Cardiac septum (tissue), 1 donor: ENCODE data around the gene TSPAN2. TPM values are rescaled to one million over a fixed set of nuclear protein-coding genes. Genes with fewer than 3 reads are reported as not detected.

ENCODE experiments used
- DNase-seq: peaks from one replicate; pipeline ENCODE4 v3.0.0-alpha.2; 2020; ENCODE audit warnings: low spot score
- intact Hi-C: fragments of 100-400 bp; cut with DNase I; formaldehyde crosslinking; loops from one replicate; pipeline ENCODE4 v1.14.0; 2022
- long read RNA-seq: library from polyadenylated mRNA; unstranded; transcript quantifications from one replicate; pipeline ENCODE4 v2.0.0, GENCODE V29; 2021
- total RNA-seq: library from RNA; stranded (reverse); fragmentation: NEBNext Ultra II Directional; extraction: Animal tissue kit (Norgen Biotek cat#: 25700); gene quantifications from one replicate; pipeline ENCODE4 v1.2.1, GENCODE V29; 2021
- donor health status: DM: no; HTN: no; CAD: no.

TSPAN2 gene
- total RNA-seq, result 3.3 TPM
- long read RNA-seq, transcript TSPAN2-202 (8 exons, 3,177 nt), result major isoform, 6 of 7 reads
- long read RNA-seq, partial matches to known transcripts, result 0 of 7 reads
- long read RNA-seq, other reads (novel, unspliced or antisense), result 1 of 7 reads

DNA sequence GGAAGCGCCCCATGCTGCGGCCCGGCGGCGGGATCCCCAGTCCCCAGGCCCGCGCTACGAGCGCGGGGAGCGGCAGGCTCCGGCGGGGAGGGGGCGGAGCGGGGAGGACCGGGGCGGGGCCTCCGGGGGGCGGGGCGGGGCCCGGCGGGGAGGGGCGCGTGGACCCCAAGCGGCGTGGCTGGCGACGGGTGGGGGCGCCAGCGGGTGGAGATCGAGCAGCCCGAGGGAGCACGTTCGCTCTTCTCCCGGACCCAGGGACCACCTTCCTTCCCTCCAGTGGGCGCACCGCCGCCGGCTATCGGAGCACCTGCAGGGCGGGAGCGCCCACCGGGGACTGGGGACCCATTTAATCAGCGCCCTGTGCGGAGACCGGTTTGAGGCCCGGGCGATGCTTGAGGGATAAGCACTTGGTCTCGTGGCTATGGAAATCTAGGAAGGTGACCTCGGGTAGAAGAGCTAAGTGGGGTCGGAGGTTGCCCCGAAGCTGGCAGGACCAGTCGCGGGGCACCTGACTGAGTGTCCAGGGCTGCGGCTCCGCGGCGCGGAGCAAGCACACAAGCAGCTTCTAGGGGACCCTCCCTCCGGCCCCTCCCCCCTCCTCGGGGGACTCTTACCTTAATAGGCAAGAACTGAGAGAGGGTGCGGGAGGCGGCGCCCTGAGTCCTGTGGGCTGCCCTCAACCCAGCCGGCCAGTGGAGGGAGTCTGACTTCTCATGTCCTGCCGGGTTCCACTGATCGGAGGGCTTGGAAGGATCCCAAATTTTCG is at the start of gene TSPAN2:
TSPAN2 (minus strand) TSS at position 84 of the 766 bp plus-strand sequence; CDS start at position 13, 71 bp downstream.
- DNase-seq, result peak; percentile 89
- intact Hi-C loops, result no loop called here

DNA sequence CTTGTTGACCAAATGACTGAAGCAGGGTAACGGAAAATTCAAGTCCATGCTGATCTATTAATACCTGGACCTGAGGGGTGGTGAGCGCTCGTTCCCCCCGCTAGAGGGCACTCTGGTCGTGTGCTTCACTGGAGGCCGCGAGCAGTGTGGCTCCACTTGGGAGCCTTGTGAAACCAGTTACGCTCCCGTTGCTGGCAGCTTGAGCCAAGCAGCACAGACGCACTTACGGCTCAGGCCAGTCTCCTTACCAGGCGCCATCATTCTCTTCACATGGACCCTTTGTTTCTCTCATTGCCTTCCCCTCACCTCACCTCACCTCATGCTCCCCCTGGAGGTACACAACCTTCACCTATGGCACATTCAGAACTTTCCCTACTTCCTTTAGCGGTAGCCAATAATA is 49.7 kb upstream of the TSPAN2 start:
- DNase-seq, result peak; percentile 89
- intact Hi-C loops, result loop anchor here (1.0 to 5.0 kb wide), 3 partner anchors 138 to 456 kb away; no protein-coding TSS in a partner anchor

DNA sequence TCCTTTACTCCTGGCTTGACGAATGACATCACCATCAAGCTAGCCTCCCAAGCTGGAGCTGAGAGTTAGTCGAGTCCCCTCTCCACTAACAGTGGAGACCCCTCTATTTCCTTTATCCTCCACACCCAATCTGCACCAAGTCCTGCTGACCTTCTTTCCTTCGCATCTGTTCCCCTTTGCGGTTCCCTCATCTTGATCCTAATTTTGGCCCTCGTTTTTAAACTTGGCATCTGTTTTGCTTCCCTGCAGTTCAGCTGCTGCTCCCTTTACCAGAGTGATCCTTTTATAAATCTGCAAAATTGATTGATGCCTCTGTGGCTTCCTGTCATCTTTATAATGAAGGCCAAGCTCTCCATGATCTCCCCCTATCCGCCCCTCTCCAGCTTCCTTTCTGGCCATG is 49.0 kb upstream of the TSPAN2 start:
- intact Hi-C loops, result loop anchor here (1.0 to 5.0 kb wide), 3 partner anchors 139 to 457 kb away; no protein-coding TSS in a partner anchor
- no peak for DNase-seq

DNA sequence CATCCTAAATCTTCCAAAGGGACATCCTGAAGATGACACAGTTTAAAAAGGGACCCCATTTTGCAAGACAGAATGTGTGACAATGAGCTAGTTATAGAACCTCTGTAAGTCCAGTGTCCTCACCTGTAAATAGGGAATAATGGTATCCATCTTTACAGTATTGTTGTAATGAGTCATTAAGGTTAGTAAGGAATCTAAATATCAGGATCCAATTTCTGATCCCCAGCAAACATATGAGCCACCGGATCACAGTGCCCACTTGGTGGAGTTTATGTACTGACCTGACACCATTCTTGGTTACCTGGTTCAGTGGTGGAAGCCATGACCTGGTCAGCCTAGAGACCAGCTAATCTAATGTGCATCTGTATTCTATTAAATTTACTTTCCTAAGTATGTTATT is 47.9 kb upstream of the TSPAN2 start:
- intact Hi-C loops, result loop anchor here (2.0 to 5.0 kb wide), 2 partner anchors 140 to 332 kb away; no protein-coding TSS in a partner anchor
- DNase-seq, result no peak

DNA sequence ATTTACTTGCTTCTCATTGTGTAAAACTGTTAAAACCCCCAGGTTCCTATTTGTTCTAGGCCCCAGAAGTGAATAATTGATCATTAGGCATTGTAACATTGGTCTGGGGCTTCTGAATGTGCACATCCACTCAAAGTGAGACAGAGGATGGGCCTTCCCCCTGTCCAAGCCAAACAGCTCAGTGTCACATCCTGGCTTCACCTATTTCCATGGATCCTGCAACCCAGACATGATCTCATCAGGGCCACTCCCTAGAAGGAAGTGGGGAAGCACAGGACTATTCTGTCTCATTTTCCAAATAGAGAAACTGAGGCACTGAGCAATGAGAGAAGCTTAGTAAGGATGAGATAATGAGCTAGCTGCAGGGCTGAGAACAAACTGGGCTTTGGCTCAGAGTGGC is 47.4 kb upstream of the TSPAN2 start:
- intact Hi-C loops, result loop anchor here (1.0 to 5.0 kb wide), 3 partner anchors 141 to 332 kb away; no protein-coding TSS in a partner anchor

DNA sequence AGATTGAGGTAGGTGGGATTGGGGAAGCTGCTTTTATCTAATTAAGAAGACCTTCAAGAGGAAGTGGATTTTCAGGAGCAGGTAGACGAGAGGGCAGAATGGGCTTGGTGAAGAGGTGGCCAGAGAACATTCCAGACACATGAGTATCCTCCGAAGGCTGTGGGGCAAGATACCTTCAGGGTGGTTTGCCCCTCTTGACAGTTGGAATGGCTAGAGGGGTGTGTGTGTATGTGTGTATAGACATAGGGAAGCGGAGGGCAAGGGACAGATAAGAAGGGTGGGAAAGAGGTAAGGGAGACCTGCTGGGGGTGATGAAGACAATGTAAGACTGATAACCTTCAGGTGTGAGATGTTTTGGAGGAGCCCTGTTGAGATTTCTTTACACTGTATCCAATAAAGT is 46.8 kb upstream of the TSPAN2 start:
- intact Hi-C loops, result loop anchor here (1.0 to 5.0 kb wide), 3 partner anchors 141 to 333 kb away; no protein-coding TSS in a partner anchor
- no peak for DNase-seq

More for the DNA sequence above, 47.4 kb upstream of the TSPAN2 start:
- no peak for DNase-seq

DNA sequence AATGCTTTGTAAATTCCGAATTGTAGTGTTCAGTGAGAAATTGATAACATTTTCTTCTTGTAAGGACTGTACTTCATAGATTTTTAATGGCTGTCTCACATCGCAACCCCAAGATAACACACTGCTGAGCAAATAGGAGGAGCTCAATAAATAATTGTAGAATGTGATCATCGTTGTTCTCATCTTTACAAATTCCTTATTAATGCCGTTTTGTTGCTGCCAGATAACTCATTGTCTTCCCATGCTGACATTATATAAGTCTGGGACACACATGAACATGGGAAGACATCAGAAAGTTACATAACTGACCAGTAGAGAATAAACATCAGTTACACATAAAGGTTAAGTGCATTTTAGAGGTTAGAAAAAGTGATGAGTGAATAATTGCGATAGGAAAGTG is 46.4 kb upstream of the TSPAN2 start:
- no peak for DNase-seq
- intact Hi-C loops, result loop anchor here (1.0 to 5.0 kb wide), 3 partner anchors 142 to 333 kb away; no protein-coding TSS in a partner anchor

DNA sequence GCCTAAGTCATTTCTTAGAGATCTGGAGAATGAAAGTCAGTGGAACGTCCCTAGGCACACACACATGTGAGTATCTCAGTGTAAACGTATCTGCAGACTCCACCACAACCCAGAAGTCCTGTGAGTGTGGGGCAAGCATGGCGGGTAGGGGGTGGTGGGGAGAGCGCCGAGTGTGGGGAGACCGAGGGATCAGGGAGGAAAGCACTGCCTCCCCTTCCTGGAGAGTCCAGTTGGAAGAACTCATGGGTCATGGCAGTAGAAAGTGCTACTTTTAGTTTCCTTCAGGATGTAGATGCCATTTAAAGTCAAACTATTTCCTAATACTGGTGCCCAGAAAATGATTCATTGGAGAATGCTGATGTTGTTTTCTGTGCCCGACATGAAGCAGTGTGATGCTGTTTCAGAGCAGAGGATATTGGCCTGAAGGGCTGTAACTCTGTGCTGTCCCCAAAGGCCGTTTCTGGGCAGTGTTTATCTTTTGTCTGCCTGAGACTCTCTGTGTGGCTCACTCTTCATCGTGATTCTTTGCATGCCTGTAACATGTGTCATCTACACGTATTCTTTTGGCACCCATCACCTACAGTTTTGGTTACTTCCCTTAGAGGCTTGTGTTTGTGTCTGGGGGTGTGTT is 45.7 kb upstream of the TSPAN2 start:
- intact Hi-C loops, result loop anchor here (5.0 kb wide), 1 partner anchor 142 kb away; no protein-coding TSS in a partner anchor
- no peak for DNase-seq

DNA sequence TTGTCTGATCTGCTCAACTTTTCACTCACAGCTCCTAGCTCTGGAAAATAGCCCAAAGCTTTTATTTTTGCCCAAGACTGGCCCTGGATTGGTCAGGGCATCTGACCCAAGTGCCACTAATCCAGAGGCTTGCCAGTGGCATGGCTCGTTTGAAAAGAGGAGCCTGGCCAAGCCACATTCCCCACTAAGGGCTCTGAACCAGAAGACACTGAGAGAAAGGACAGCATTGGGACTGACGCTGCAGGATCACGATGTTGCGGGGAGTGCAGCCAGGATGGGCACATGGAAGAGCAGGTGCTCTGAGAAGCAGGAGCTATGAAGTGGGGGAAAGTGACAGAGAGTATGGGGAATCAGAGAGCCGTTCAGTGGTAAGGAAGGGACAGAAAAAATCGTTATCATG is 44.9 kb upstream of the TSPAN2 start:
- DNase-seq, result no peak
- intact Hi-C loops, result no loop called here

DNA sequence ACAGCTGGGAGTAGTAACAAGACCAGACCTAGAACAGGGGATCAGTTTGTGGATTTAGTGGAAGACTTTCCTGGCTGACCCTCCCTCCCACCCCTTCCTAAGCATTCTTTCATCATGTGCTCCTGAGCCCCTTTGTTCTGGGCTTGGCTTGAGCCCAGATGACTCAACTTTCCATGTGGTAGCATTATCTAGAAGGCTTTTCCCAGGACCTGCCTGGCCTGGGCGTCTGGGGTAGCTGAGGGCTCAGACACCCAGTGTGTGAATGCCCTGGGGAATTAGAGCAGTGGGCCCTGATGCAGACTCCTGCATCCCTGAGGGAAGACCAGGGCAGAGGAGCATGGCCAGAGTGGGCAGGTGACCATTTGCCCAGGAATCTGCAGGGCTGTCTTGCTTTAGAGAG is 44.1 kb upstream of the TSPAN2 start:
- intact Hi-C loops, result no loop called here
- no peak for DNase-seq

DNA sequence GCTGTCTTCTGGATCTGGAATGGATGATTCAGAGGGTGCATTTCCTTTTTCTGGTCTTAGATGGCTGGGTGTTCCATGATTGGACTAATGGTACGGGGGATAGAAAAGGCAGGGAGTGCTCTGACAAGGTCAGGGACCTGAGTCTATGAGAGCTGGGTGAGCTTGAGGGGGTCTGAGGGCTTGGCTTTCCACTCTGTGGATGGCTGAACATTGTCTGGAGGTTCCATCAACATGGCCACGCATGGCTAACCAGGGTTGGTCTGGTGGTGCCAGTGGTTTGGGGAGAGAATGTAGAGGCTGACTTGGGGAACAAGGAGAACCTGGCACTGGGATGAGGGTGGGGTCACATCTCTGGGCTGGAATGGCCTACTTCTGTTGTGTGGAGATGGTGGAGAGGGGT is 41.5 kb upstream of the TSPAN2 start:
- intact Hi-C loops, result no loop called here
- no peak for DNase-seq

DNA sequence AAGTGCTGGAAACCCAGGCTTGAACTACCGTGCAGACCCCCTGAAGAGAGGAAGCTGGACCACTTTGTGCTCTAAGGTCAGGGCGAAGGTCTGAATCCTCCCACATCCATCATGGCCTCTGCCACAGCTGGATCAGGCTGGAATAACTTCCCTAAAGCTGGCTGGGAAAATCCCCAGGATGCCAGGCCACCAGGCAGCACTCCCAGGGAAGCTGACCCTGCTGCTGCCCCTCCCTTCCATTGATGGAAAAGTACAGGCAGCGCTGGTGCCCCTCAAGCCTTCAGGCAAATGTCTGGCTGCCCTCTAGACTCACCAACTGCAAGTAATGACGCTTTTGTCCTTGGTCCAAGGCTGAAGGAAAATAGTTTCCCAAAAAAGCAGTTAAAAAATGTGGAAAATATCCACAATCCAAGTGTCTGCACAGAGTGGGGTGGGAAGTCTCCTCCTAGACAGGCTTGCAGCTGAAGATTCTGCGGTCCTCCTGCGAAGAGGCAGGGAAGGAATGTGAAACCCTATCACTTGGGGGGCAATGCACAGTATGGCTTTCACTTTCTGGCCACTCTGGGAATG is 39.9 kb upstream of the TSPAN2 start:
- intact Hi-C loops, result no loop called here

DNA sequence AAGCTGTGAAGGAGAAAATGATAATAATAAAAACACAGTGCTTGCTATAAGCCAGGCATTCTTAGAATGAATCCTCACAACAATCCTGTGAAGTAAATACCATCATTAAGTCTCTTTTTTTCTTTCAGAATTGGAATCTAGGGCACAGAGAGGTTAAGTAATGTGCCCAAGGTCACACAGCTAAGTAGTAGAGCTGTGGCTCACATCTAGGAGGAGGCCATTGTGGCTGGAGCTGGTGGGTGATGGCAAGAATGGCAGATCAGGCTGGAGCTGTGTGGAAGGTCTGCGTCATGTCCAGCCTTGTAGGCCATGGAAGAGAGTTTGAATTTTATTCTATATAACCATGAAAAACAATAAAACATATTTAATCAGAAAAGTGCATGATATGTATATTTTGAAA is 38.2 kb upstream of the TSPAN2 start:
- DNase-seq, result no peak
- intact Hi-C loops, result no loop called here

More for the DNA sequence above, 39.9 kb upstream of the TSPAN2 start:
- no peak for DNase-seq

DNA sequence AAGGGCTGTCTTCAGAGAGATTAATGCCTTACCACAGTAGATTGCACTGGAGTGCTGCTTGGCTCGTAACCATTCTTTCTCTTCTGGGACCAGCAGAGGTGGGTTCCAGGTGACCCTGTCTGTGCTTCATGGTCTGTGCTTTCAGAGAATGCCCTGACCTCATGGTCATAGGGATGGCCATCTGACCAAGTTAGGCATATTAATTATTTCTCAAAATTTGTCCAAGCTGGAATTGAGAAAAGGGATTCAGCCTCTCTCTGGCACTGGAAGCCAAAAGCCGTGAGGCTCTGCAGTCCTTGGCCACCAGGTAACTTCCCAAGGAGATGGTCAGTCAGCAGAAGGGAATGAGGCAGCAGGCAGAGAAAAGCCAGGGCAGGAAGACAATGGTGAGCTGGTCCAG is 37.2 kb upstream of the TSPAN2 start:
- no peak for DNase-seq
- intact Hi-C loops, result no loop called here

DNA sequence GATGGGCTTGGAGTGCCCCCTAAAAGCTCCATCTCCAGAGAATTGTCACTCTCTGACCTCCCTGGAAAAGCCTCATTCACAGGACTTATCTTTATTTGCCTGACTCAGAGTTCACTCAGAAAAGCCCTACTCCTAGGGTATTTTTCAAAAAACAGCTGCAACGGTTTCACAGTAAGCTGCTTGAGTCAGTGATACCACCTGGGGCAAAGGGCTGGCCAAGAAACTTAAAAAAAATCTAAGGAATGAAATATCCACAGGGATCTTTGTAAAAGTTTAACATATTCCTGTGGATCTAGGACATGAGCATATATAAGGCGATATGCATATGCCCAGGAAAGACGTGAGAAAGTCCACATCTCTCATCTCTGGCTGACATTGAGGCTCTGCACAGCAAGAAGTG is 33.8 kb upstream of the TSPAN2 start:
- intact Hi-C loops, result no loop called here
- DNase-seq, result no peak

DNA sequence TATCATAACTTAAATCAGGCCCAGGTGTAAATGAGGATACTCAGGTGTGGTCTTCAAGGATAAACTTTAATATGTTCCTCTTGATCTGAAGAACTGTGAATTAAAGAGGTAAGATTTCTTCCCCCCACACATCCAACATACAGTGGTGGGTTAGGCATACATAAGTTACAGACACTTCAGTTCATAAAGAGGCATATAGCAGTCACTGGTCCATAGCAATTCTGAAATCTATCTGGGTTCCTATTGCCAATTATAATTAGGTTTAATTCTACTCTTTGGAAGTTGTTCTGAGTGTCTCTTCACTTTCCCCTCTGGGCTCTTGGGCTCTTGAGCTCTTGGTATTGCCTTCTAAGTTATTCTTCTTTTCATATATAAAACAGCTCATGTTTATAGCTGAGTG is 32.5 kb upstream of the TSPAN2 start:
- intact Hi-C loops, result no loop called here

DNA sequence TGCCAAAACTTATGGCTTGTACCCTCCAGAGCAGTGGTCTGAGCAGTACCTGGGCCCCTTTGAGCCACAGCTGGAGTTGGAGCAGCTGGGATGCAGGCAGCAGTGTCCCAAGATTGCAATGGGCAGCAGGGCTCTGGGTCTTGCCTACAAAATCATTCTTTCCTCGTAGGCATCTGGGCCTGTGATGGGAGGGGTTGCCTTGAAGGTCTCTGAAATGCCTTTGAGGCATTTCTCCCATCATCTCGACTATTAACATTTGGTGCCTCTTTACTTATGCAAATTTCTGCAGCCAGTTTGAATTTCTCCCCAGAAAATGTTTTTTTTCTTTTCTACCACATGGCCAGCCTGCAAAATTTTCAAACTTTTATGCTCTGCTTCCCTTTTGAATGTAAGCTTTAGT is 31.0 kb upstream of the TSPAN2 start:
- DNase-seq, result no peak
- intact Hi-C loops, result no loop called here

More for the DNA sequence above, 32.5 kb upstream of the TSPAN2 start:
- no peak for DNase-seq

DNA sequence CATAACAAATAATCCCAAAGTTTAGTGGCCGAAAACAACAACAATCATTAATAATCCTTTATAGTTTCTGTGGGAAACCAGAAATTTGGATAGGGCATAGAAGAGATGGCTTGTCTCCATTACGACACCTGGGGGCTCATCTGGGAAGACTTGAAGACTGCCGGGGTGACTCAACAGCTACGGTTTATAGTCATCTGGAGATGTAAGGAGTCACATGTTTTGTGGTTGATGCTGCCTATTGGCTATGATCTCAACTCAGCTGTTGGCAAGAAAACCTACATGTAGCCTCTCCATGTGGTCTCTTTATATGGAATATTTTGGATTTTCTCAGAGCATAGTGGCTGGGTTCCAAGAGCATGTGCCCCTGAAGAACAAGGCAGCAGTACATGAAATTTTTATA is 29.3 kb upstream of the TSPAN2 start:
- intact Hi-C loops, result no loop called here

DNA sequence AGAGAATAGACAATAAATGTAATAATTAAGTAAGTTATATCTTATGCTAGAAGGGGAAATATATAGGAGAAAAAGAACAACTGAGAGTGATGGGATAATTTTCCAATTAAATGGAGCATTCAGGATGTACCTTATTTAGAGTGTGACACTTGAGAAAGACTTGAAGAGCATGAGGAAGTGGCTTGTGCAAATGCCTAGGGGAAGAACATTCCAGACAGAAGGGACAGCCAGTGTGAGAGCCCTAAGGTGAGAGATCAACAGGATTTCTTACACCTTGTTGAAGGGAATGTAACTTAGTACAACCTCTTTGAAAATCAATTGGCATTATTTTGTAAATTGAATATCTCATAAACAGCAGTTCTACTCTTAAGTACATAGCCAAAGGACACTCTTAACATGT is 28.8 kb upstream of the TSPAN2 start:
- intact Hi-C loops, result no loop called here
- DNase-seq, result no peak

More for the DNA sequence above, 29.3 kb upstream of the TSPAN2 start:
- no peak for DNase-seq

DNA sequence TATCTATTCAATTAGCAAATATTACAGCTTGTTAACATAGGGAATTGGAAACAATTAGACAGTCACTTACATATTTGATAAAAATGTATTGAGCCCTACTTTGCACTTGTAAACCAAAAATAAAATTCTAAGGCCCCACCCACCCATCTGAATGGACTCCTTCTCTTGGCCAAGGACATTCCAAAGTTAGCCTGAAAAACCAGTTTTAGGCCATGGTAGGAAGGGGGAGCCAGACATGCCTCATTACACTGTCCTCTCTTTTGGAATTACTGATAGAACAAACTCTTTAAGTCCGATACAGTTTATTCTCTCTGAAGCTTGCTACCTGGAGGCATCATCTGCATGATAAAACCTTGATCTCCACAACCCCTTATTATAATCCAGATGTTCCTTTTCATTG is 28.0 kb upstream of the TSPAN2 start:
- intact Hi-C loops, result no loop called here

More for the DNA sequence above, 28.0 kb upstream of the TSPAN2 start:
- DNase-seq, result no peak
